Measurements from ENCODE around the gene UCHL3. TPM values are rescaled to one million over a fixed set of nuclear protein-coding genes. Genes with fewer than 3 reads are reported as not detected.

UCHL3 gene
- polyA plus RNA-seq, 3 donors: 22.4 to 66.8 (median 51.8) TPM

DNA sequence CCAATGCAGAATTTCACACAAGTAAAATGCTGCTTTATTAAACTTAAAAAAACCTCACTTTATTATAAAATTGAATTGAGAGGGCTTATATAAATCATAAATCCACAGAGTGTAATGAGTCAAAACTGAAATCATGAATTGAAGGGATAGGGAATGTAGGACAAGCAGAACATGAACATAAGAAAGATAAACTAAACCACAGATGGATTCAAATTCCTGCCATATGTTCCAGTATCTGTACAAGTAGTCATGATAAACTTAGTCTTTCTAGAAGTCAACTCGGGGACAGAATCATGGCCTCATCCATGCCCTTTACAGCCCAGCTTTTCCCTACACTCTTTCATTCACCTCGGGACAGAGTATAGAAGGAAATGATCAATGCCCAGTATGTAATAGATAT, 103.1 kb downstream of the UCHL3 start:
- Histone ChIP-seq H3K36me3 (replicated peaks in 1 of 2; ENCODE audit: control insufficient read depth in 1 of 2, insufficient read depth in 2 of 2, low read length in 2 of 2) (no peaks in the 10 kb centered on the region), H3K9ac (ENCODE audit: insufficient read depth, low read length, poor library complexity, severe bottlenecking) (no peak overlapping the region), H3K9me3 (replicated peaks in 1 of 2; ENCODE audit: control insufficient read depth in 1 of 2, insufficient read depth in 1 of 2, low read length in 2 of 2) (no peaks in the 10 kb centered on the region), H3K27me3 (ENCODE audit: control insufficient read depth in 2 of 2, insufficient read depth in 2 of 2, low read length in 2 of 2) (no peaks in the 10 kb centered on the region), H3K79me2 (ENCODE audit: insufficient read depth, low read length) (no peaks in the 10 kb centered on the region), H3K4me1 (ENCODE audit: control insufficient read depth in 1 of 2, insufficient read depth in 2 of 2, low read length in 2 of 2) (no peaks in the 10 kb centered on the region), H3K4me3 (replicated peaks in 1 of 3; ENCODE audit: low read depth in 2 of 3, low read length in 3 of 3) (no peak overlapping the region), H2AFZ (ENCODE audit: insufficient read depth, low read depth, low read length, poor library complexity, severe bottlenecking) (no peak overlapping the region), H3K4me2 (replicated peaks; ENCODE audit: extremely low read depth, low read length, poor library complexity, severe bottlenecking) (no peak overlapping the region), H3K27ac (ENCODE audit: low read depth in 1 of 2, low read length in 2 of 2) (no peak overlapping the region), H4K20me1 (ENCODE audit: insufficient read depth, low read length) (no peaks in the 10 kb centered on the region)
- Mint-ChIP-seq H3K9me3 (peaks cover 0 to 5% (median 0%) of the 10 kb centered on the region in 7 donors), H3K4me1 (no peaks in the 10 kb centered on the region), H3K27ac (no peak overlapping the region), H3K36me3 (no peaks in the 10 kb centered on the region), H3K4me3 (no peak overlapping the region), H3K27me3 (ENCODE audit: low read depth in 3 of 3) (peaks cover 0 to 2% (median 0%) of the 10 kb centered on the region in 3 donors)
- WGBS (ENCODE audit: insufficient coverage): no CpG with 5 or more reads among the region's 2 CpGs
- intact Hi-C loops (cut with micrococcal nuclease): no loop called here
- no peak for DNase-seq
- TF ChIP-seq, protein P1, sequence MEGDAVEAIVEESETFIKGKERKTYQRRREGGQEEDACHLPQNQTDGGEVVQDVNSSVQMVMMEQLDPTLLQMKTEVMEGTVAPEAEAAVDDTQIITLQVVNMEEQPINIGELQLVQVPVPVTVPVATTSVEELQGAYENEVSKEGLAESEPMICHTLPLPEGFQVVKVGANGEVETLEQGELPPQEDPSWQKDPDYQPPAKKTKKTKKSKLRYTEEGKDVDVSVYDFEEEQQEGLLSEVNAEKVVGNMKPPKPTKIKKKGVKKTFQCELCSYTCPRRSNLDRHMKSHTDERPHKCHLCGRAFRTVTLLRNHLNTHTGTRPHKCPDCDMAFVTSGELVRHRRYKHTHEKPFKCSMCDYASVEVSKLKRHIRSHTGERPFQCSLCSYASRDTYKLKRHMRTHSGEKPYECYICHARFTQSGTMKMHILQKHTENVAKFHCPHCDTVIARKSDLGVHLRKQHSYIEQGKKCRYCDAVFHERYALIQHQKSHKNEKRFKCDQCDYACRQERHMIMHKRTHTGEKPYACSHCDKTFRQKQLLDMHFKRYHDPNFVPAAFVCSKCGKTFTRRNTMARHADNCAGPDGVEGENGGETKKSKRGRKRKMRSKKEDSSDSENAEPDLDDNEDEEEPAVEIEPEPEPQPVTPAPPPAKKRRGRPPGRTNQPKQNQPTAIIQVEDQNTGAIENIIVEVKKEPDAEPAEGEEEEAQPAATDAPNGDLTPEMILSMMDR (IDR thresholded peaks at IDR 0.05): no peak

Other genes with a start within 250 kb of the UCHL3 start
- gene TBC1D4, start 67.6 kb upstream of the UCHL3 start, polyA plus RNA-seq: 1 to 10 TPM; 2.0 to 6.7 (median 2.5) TPM
- 100 to 1,000 TPM; 180 to 401 (median 330) TPM for gene COMMD6, start 11.9 kb upstream of the UCHL3 start, polyA plus RNA-seq
- 1 to 10 TPM in 1 of 3 donors, under 1 TPM in 2; 0.79 to 1.6 (median 0.90) TPM for gene LMO7, start 86.5 kb downstream of the UCHL3 start, polyA plus RNA-seq

Measured in CD14-positive monocyte (primary cell).